AG04450 (cell line): ENCODE data around the gene CNOT9. TPM values are rescaled to one million over a fixed set of nuclear protein-coding genes. Genes with fewer than 3 reads are reported as not detected.

Experiments
- CTCF ChIA-PET: fragments of 300-600, 350-600 bp; formaldehyde crosslinking; extraction: SDS; loops from one replicate; lab custom pipeline; 2022; ENCODE audit warnings: antibody characterized with exemption, inconsistent platforms; lab: Charles Lee
- POLR2A ChIA-PET: fragments of 350-600 bp; formaldehyde crosslinking; extraction: SDS; loops from one replicate; lab custom pipeline; 2021; ENCODE audit warnings: antibody characterized with exemption, inconsistent platforms; lab: Yijun Ruan, JAX
- DNase-seq: peaks from one replicate; pipeline ENCODE4 v3.0.0-alpha.2; 2011; ENCODE audit warnings: low read depth, low spot score
- H3K27ac ChIP-seq: one replicate; pipeline ENCODE4 v1.5.1; 2012; ENCODE audit warnings: low read depth, low read length, control low read depth
- H3K27me3 ChIP-seq: one replicate; pipeline ENCODE4 v1.6.0; 2012; ENCODE audit warnings: low read length; ENCODE audit not compliant: control insufficient read depth, insufficient read depth
- H3K4me3 ChIP-seq: 2 replicates; pipeline ENCODE4 v1.5.1; 2011; ENCODE audit warnings: mild to moderate bottlenecking, low read depth, low read length, control low read depth
- H3K9me3 ChIP-seq: 2 replicates; pipeline ENCODE4 v1.5.1; 2012; ENCODE audit warnings: low read length; ENCODE audit not compliant: control insufficient read depth, insufficient read depth
- polyA plus RNA-seq: library from polyadenylated mRNA; depleted of rRNA; stranded (reverse); fragments of >200 nt; gene quantifications from 2 replicates; pipeline ENCODE4 v1.2.3, GENCODE V29; 2011
- TF ChIP-seq, protein P1 (sequence below): IDR thresholded peaks from 2 replicates; pipeline ENCODE4 v1.5.1; 2011; ENCODE audit warnings: low read depth, low read length, control low read depth, inconsistent platforms

Gene CNOT9
- polyA plus RNA-seq, 1 experiment = 77.1 TPM

DNA sequence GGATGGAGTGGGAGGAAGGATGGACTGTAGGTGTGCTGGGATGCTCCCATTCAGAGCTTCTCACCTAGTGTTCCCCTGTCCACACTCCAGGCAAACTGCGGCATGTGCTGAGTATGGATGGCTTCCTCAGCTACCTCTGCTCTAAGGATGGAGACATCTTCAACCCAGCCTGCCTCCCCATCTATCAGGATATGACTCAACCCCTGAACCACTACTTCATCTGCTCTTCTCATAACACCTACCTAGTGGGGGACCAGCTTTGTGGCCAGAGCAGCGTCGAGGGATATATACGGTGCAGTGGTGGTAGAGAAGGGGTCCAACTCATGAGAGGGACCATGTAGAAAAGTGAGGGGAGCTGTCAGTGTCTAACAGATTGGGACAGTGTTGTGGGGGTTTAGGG lies 59.3 kb downstream of the CNOT9 start:
- no peak overlapping the region for H3K27ac ChIP-seq
- no peaks in the 10 kb centered on the region for H3K9me3 ChIP-seq
- no peak overlapping the region for H3K4me3 ChIP-seq
- DNase-seq = no peak
- CTCF ChIA-PET = interaction anchor here (1.2 kb wide), 1 partner anchor 20 kb away, joined by 6 read pairs; no protein-coding TSS in a partner anchor
- TF ChIP-seq, protein P1, sequence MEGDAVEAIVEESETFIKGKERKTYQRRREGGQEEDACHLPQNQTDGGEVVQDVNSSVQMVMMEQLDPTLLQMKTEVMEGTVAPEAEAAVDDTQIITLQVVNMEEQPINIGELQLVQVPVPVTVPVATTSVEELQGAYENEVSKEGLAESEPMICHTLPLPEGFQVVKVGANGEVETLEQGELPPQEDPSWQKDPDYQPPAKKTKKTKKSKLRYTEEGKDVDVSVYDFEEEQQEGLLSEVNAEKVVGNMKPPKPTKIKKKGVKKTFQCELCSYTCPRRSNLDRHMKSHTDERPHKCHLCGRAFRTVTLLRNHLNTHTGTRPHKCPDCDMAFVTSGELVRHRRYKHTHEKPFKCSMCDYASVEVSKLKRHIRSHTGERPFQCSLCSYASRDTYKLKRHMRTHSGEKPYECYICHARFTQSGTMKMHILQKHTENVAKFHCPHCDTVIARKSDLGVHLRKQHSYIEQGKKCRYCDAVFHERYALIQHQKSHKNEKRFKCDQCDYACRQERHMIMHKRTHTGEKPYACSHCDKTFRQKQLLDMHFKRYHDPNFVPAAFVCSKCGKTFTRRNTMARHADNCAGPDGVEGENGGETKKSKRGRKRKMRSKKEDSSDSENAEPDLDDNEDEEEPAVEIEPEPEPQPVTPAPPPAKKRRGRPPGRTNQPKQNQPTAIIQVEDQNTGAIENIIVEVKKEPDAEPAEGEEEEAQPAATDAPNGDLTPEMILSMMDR = no peak
- H3K27me3 ChIP-seq = no peaks in the 10 kb centered on the region
- POLR2A ChIA-PET = interaction anchor here (0.9 kb wide), 1 partner anchor 32 kb away, joined by 3 read pairs; the partner anchor contains the start of genes BCS1L and ZNF142

DNA sequence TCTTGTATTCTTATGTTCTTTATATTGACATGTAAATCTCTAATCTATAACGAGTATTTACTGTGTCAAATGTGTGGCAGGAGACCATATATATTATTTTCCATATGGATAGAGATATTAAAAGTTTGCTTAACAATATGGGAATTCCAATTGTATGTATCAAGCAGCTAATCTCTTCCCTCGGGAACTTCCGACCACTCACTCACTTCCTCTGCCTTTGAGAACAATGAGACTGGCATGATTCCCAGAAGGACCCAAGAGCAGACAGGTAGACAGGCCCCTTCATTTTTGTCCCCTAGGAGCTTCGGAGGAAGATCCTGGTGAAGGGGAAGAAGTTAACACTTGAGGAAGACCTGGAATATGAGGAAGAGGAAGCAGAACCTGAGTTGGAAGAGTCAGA lies 63.2 kb downstream of the CNOT9 start:
- Histone ChIP-seq H3K27ac (no peak overlapping the region), H3K9me3 (no peaks in the 10 kb centered on the region), H3K4me3 (no peak overlapping the region), H3K27me3 (no peaks in the 10 kb centered on the region)
- ChIA-PET CTCF (interaction anchor here (1.3 kb wide), 1 partner anchor 16 kb away, joined by 5 read pairs; no protein-coding TSS in a partner anchor), POLR2A (no interaction called here)
- TF ChIP-seq, protein P1 = no peak
- no peak for DNase-seq

DNA sequence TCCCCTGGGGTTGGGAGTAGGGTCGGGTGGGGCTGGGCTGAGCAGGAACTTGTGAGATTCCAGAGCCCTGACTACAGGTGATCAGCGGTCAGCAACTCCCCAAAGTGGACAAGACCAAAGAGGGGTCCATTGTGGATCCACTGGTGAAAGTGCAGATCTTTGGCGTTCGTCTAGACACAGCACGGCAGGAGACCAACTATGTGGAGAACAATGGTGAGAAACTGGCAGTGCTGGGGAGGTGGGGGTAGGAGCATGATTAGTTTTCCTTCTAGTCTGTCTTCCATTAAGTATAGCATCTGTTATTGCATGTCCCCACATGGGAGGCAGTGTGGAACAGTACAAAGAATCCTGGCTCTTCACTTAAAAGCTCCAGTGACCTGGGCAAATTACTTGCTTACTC lies 67.1 kb downstream of the CNOT9 start:
- ChIA-PET CTCF (interaction anchor here (1.2 kb wide), 1 partner anchor 12 kb away, joined by 3 read pairs; no protein-coding TSS in a partner anchor), POLR2A (no interaction called here)
- H3K4me3 ChIP-seq = no peak overlapping the region
- no peaks in the 10 kb centered on the region for H3K27me3 ChIP-seq
- H3K27ac ChIP-seq = no peak overlapping the region
- no peaks in the 10 kb centered on the region for H3K9me3 ChIP-seq
- TF ChIP-seq, protein P1 = no peak
- DNase-seq = no peak

DNA sequence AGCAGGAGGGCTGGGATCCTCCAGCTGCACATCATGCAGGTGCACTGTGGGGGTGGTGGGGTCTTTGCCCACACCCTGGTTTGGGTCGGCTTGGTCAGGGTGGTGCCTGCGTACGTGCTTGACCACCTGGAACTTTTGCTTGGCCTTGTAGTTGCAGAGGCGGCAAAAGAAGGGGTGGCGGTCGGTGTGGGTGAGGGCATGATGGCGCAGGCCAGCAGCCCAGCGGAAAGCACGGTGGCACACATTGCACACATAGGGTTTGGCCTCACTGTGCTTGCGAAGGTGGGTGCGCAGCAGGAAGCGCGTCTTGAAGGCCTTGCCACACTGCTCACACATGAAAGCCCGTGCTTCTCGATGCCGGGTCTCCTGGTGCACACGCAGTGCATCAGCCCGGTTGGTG lies 69.7 kb downstream of the CNOT9 start:
- Histone ChIP-seq H3K9me3 (no peaks in the 10 kb centered on the region), H3K27me3 (no peaks in the 10 kb centered on the region), H3K4me3 (no peak overlapping the region), H3K27ac (no peak overlapping the region)
- POLR2A ChIA-PET = no interaction called here
- DNase-seq = no peak
- CTCF ChIA-PET = interaction anchor here (1.6 kb wide), 1 partner anchor 10 kb away, joined by 5 read pairs; no protein-coding TSS in a partner anchor
- TF ChIP-seq, protein P1 = no peak

DNA sequence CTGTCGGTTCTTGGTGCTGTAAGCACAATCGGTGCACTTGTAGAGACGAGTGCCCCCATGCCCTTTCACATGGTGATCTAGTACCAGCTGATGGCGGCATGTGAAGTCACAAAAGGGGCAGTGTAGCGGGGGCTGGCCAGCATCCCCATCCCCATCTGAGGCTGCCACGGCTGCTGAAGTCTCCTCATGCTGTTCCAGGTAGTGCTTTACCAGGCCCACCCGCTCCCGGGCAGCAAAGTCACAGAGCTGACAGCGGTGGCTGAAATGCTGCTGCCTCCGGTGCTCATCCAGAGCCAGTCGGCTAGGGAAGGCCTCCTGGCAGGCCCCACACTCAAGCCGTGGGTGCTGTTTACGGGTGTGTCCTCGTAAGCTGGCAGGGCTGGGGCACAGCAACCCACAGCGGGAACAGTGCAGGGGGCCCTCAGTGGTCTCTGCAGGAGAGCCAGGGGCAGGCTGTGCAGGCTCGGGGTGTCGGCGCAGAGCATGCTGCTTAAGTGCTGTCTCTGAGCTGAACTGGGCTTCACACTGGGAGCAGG lies 73.5 kb downstream of the CNOT9 start:
- CTCF ChIA-PET = interaction anchor here (2.0 kb wide), 1 partner anchor 205 kb away, joined by 5 read pairs; no protein-coding TSS in a partner anchor

More for the DNA sequence above, 73.5 kb downstream of the CNOT9 start:
- no peak for DNase-seq
- H3K27ac ChIP-seq = no peak overlapping the region
- no peaks in the 10 kb centered on the region for H3K27me3 ChIP-seq
- no peak overlapping the region for H3K4me3 ChIP-seq
- POLR2A ChIA-PET = no interaction called here
- H3K9me3 ChIP-seq = no peaks in the 10 kb centered on the region
- TF ChIP-seq, protein P1 = no peak
